Astrocyte (in vitro differentiated cells and primary cell): ENCODE data around the gene MOB3A. TPM values are rescaled to one million over a fixed set of nuclear protein-coding genes. Genes with fewer than 3 reads are reported as not detected.
"Not testable (repeated sequence)": the region's sequence is repeated elsewhere in the genome, so short reads cannot be mapped to it uniquely, and the experiment has no call there.

Experiments
- DNase-seq: peaks from one replicate; pipeline ENCODE4 v3.0.0-alpha.2; 2010; ENCODE audit warnings: low read depth
- FAIRE-seq: peaks from 2 replicates; lab custom pipeline; 2011; peaks lifted over from hg19 to GRCh38; lab: Jason Lieb, UNC
- H2AFZ ChIP-seq: 2 replicates; pipeline ENCODE4 v1.6.0; 2012; ENCODE audit warnings: low read depth, low read length, inconsistent platforms
- H3K27ac ChIP-seq: 2 replicates; pipeline ENCODE4 v1.5.1; 2011; ENCODE audit warnings: low read depth, low read length, inconsistent platforms
- H3K27me3 ChIP-seq: 2 replicates; pipeline ENCODE4 v1.6.0; 2011; ENCODE audit warnings: low read length, inconsistent platforms; ENCODE audit not compliant: insufficient read depth
- H3K36me3 ChIP-seq: 2 replicates; pipeline ENCODE4 v1.5.1; 2011; ENCODE audit warnings: low read length, inconsistent platforms; ENCODE audit not compliant: insufficient read depth
- H3K4me1 ChIP-seq: 2 replicates; pipeline ENCODE4 v1.5.1; 2011; ENCODE audit warnings: low read length, inconsistent platforms; ENCODE audit not compliant: insufficient read depth
- H3K4me2 ChIP-seq: 2 replicates; pipeline ENCODE4 v1.6.0; 2012; ENCODE audit warnings: low read length, inconsistent platforms
- H3K4me3 ChIP-seq: 2 replicates; pipeline ENCODE4 v1.5.1; 2011; ENCODE audit warnings: low read depth, mild to moderate bottlenecking, low read length, inconsistent platforms; ENCODE audit not compliant: insufficient read depth
- H3K79me2 ChIP-seq: 2 replicates; pipeline ENCODE4 v1.6.0; 2012; ENCODE audit warnings: mild to moderate bottlenecking, low read length, inconsistent platforms; ENCODE audit not compliant: insufficient read depth
- H3K9ac ChIP-seq: 2 replicates; pipeline ENCODE4 v1.6.0; 2012; ENCODE audit warnings: mild to moderate bottlenecking, low read length, inconsistent platforms
- H3K9me3 ChIP-seq: 2 replicates; pipeline ENCODE4 v1.5.1; 2012; ENCODE audit warnings: low read depth, mild to moderate bottlenecking, low read length, inconsistent platforms; ENCODE audit not compliant: insufficient read depth
- H4K20me1 ChIP-seq: 2 replicates; pipeline ENCODE4 v1.6.0; 2012; ENCODE audit warnings: low read length, inconsistent platforms; ENCODE audit not compliant: insufficient read depth
- H3K27ac Mint-ChIP-seq: one replicate; pipeline ENCODE4 v1.8.0; 2021; ENCODE audit warnings: mild to moderate bottlenecking, mixed read lengths; ENCODE audit not compliant: unreplicated experiment
- H3K27me3 Mint-ChIP-seq: one replicate; pipeline ENCODE4 v1.8.0; 2021; ENCODE audit warnings: low read depth, mixed read lengths; ENCODE audit not compliant: unreplicated experiment
- H3K36me3 Mint-ChIP-seq: one replicate; pipeline ENCODE4 v1.8.0; 2021; ENCODE audit warnings: low read depth, mixed read lengths; ENCODE audit not compliant: unreplicated experiment
- H3K4me1 Mint-ChIP-seq: one replicate; pipeline ENCODE4 v1.8.0; 2021; ENCODE audit warnings: low read depth, mixed read lengths; ENCODE audit not compliant: unreplicated experiment
- H3K4me3 Mint-ChIP-seq: one replicate; pipeline ENCODE4 v1.8.0; 2021; ENCODE audit warnings: mild to moderate bottlenecking, moderate library complexity, mixed read lengths; ENCODE audit not compliant: unreplicated experiment
- H3K9me3 Mint-ChIP-seq: one replicate; pipeline ENCODE4 v1.8.0; 2021; ENCODE audit warnings: mild to moderate bottlenecking, mixed read lengths; ENCODE audit not compliant: unreplicated experiment
- EZH2 ChIP-seq: IDR thresholded peaks from 2 replicates; pipeline ENCODE4 v1.6.1; 2012; ENCODE audit warnings: mild to moderate bottlenecking, low read length, inconsistent platforms; ENCODE audit not compliant: insufficient read depth
- total RNA-seq: library from RNA; stranded (reverse); gene quantifications from 2 replicates; pipeline ENCODE4 v1.2.1, GENCODE V29; 2021
- TF ChIP-seq, protein P1 (sequence below): IDR thresholded peaks from 2 replicates; pipeline ENCODE4 v1.5.1; 2011; ENCODE audit warnings: low read depth, mild to moderate bottlenecking, inconsistent platforms, low read length, moderate library complexity; ENCODE audit not compliant: insufficient read depth

MOB3A gene
- total RNA-seq, 1 donor from 2014 or later: 45.3 TPM

GRCh38 chr19:2129486-2129885, 33.4 kb upstream of the MOB3A start:
- peaks cover 14% of the 10 kb centered on the region for H3K36me3 ChIP-seq
- H3K9me3 Mint-ChIP-seq: no peaks in the 10 kb centered on the region
- H3K36me3 Mint-ChIP-seq: peaks cover 6% of the 10 kb centered on the region
- H3K9ac ChIP-seq: no peak overlapping the region
- no peak overlapping the region for H3K4me2 ChIP-seq
- H3K27me3 ChIP-seq: no peaks in the 10 kb centered on the region
- DNase-seq: no peak
- no peak overlapping the region for H3K27ac ChIP-seq
- no peak overlapping the region for H3K4me3 ChIP-seq
- H3K4me1 Mint-ChIP-seq: no peaks in the 10 kb centered on the region
- no peak overlapping the region for H3K27ac Mint-ChIP-seq
- TF ChIP-seq EZH2: no peak
- TF ChIP-seq, protein P1, sequence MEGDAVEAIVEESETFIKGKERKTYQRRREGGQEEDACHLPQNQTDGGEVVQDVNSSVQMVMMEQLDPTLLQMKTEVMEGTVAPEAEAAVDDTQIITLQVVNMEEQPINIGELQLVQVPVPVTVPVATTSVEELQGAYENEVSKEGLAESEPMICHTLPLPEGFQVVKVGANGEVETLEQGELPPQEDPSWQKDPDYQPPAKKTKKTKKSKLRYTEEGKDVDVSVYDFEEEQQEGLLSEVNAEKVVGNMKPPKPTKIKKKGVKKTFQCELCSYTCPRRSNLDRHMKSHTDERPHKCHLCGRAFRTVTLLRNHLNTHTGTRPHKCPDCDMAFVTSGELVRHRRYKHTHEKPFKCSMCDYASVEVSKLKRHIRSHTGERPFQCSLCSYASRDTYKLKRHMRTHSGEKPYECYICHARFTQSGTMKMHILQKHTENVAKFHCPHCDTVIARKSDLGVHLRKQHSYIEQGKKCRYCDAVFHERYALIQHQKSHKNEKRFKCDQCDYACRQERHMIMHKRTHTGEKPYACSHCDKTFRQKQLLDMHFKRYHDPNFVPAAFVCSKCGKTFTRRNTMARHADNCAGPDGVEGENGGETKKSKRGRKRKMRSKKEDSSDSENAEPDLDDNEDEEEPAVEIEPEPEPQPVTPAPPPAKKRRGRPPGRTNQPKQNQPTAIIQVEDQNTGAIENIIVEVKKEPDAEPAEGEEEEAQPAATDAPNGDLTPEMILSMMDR: no peak
- no peak overlapping the region for H3K4me3 Mint-ChIP-seq
- H3K79me2 ChIP-seq: peaks cover 57% of the 10 kb centered on the region
- no peaks in the 10 kb centered on the region for H3K4me1 ChIP-seq
- H3K27me3 Mint-ChIP-seq: no peaks in the 10 kb centered on the region
- peaks cover 81% of the 10 kb centered on the region for H4K20me1 ChIP-seq
- H2AFZ ChIP-seq: no peak overlapping the region
- no peak for FAIRE-seq
- no peaks in the 10 kb centered on the region for H3K9me3 ChIP-seq

GRCh38 chr19:2129022-2129421, 32.9 kb upstream of the MOB3A start:
- H2AFZ ChIP-seq: no peak overlapping the region
- H4K20me1 ChIP-seq: peaks cover 84% of the 10 kb centered on the region
- peaks cover 6% of the 10 kb centered on the region for H3K36me3 Mint-ChIP-seq

DNA sequence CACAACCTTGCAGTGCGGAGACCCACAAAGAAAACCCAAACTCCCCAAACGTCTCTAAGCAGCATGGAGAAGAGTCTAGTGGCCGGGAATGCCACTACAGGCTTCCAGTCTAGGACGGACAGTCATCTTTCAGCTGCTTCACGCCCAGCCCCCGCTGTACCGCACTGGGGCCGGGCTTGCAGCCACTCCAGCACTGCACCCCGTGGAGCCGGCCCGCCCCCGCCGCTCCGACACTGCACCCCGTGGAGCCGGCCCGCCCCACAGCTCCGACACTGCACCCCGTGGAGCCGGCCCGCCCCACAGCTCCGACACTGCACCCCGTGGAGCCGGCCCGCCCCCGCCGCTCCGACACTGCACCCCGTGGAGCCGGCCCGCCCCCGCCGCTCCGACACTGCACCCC, 32.1 kb upstream of the MOB3A start:
- not testable (repeated sequence) for DNase-seq, H3K4me3 ChIP-seq, H3K4me1 Mint-ChIP-seq, H3K27me3 Mint-ChIP-seq, H3K9ac ChIP-seq, H3K9me3 ChIP-seq, H2AFZ ChIP-seq, FAIRE-seq, H3K4me1 ChIP-seq, H3K27ac ChIP-seq, H3K4me3 Mint-ChIP-seq, H3K27ac Mint-ChIP-seq, H3K36me3 Mint-ChIP-seq, H3K9me3 Mint-ChIP-seq, H3K4me2 ChIP-seq, H3K27me3 ChIP-seq
- Histone ChIP-seq H4K20me1 (peaks cover 88% of the 10 kb centered on the region), H3K36me3 (peaks cover 16% of the 10 kb centered on the region), H3K79me2 (peaks cover 64% of the 10 kb centered on the region)

More at GRCh38 chr19:2129022-2129421, 32.9 kb upstream of the MOB3A start:
- Mint-ChIP-seq H3K4me3 (no peak overlapping the region), H3K27ac (no peak overlapping the region), H3K4me1 (no peaks in the 10 kb centered on the region), H3K9me3 (no peaks in the 10 kb centered on the region), H3K27me3 (no peaks in the 10 kb centered on the region)
- Histone ChIP-seq H3K4me2 (no peak overlapping the region), H3K79me2 (peaks cover 58% of the 10 kb centered on the region), H3K36me3 (peaks cover 14% of the 10 kb centered on the region), H3K27me3 (no peaks in the 10 kb centered on the region), H3K27ac (no peak overlapping the region), H3K4me1 (no peaks in the 10 kb centered on the region), H3K4me3 (no peak overlapping the region), H3K9me3 (no peaks in the 10 kb centered on the region), H3K9ac (no peak overlapping the region)
- DNase-seq (no peak), FAIRE-seq (no peak)
- no peak for TF ChIP-seq EZH2
- TF ChIP-seq, protein P1: no peak
